ENCODE results near the gene MEGF11. TPM values are rescaled to one million over a fixed set of nuclear protein-coding genes. Genes with fewer than 3 reads are reported as not detected.

MEGF11 gene
- total RNA-seq, 1 experiment from 2014 or later, result 1.2 TPM

GRCh38 chr15:65888981-65889380 is 364.6 kb downstream of the MEGF11 start:
- no peak overlapping the region for H2BK5ac ChIP-seq (ENCODE audit: insufficient read length, low read length)
- no CpG with 5 or more reads among the region's 3 CpGs for WGBS (ENCODE audit: extremely low coverage, insufficient read length, low lambda C conversion rate)
- H3K23me2 ChIP-seq (ENCODE audit: insufficient read length, low read depth, low read length, poor library complexity, severe bottlenecking), result no peaks in the 10 kb centered on the region
- no peak overlapping the region for H3K56ac ChIP-seq (ENCODE audit: insufficient read length, low read depth, low read length)
- H2BK120ac ChIP-seq (ENCODE audit: low read depth, low read length, poor library complexity, severe bottlenecking), result no peak overlapping the region
- no peaks in the 10 kb centered on the region for H3K4me1 ChIP-seq (ENCODE audit: insufficient read depth, low read length)
- no peak for DNase-seq
- H3K4ac ChIP-seq (ENCODE audit: low read depth, low read length), result no peak overlapping the region
- H4K5ac ChIP-seq (ENCODE audit: insufficient read length, low read depth, low read length), result no peak overlapping the region
- peaks cover 3% of the 10 kb centered on the region for H3K79me1 ChIP-seq (ENCODE audit: insufficient read depth, low read depth, low read length, poor library complexity, severe bottlenecking)
- Mint-ChIP-seq H3K9me3 (no peaks in the 10 kb centered on the region), H3K4me1 (peaks cover 14 to 18% of the 10 kb centered on the region in 2 experiments), H3K27ac (no peak overlapping the region), H3K36me3 (ENCODE audit: insufficient read depth in 1 of 3, low read depth in 3 of 3) (peaks cover 16 to 45% (median 39%) of the 10 kb centered on the region in 3 experiments; a peak in 6 of 7 replicates), H3K4me3 (no peak overlapping the region), H3K27me3 (ENCODE audit: low read depth) (no peaks in the 10 kb centered on the region)
- H3K79me2 ChIP-seq (ENCODE audit: insufficient read depth, low read length), result no peaks in the 10 kb centered on the region
- no peak overlapping the region for H3K18ac ChIP-seq (ENCODE audit: insufficient read length, low read depth, low read length)
- H2AFZ ChIP-seq (ENCODE audit: low read length), result no peak overlapping the region
- H2BK15ac ChIP-seq (ENCODE audit: low read depth, low read length), result no peak overlapping the region
- H4K8ac ChIP-seq (replicated peaks; ENCODE audit: insufficient read length, low read depth, low read length), result no peak overlapping the region
- H2BK12ac ChIP-seq (ENCODE audit: insufficient read length, low read depth, low read length), result no peak overlapping the region
- no peaks in the 10 kb centered on the region for H3K27me3 ChIP-seq (ENCODE audit: insufficient read depth, low read length)
- H3K14ac ChIP-seq (ENCODE audit: insufficient read depth, low read length), result no peak overlapping the region
- TF ChIP-seq CTCF (conservative IDR thresholded peaks at IDR 0.05), result no peak
- H3K23ac ChIP-seq (ENCODE audit: insufficient read length, low read depth, low read length), result no peak overlapping the region
- H3K9ac ChIP-seq (ENCODE audit: extremely low read depth, insufficient read length, low read length), result no peak overlapping the region
- no peak overlapping the region for H4K91ac ChIP-seq (ENCODE audit: insufficient read length, low read depth, low read length)
- H3K9me3 ChIP-seq (ENCODE audit: control insufficient read depth, low read depth, low read length), result no peaks in the 10 kb centered on the region
- no peak overlapping the region for H2BK20ac ChIP-seq (ENCODE audit: low read depth, low read length, poor library complexity, severe bottlenecking)
- no peaks in the 10 kb centered on the region for H4K20me1 ChIP-seq (ENCODE audit: control insufficient read depth, insufficient read depth, insufficient read length)
- H3K4me2 ChIP-seq (ENCODE audit: insufficient read depth, insufficient read length, low read length), result no peak overlapping the region
- H3T11ph ChIP-seq (ENCODE audit: low read length), result no peak overlapping the region
- H3K27ac ChIP-seq (ENCODE audit: insufficient read length, low read depth, low read length), result no peak overlapping the region
- no peak overlapping the region for H2AK5ac ChIP-seq (ENCODE audit: insufficient read length, low read length)
